ENCODE data around the gene TIAM1.

TIAM1 gene

GRCh38 chr21:31182231-31183140 is 161.6 kb downstream of the TIAM1 start:
- H3K4me3 ChIP-seq (ENCODE audit: low read depth, low read length), result no peak overlapping the region
- no peak for DNase-seq (ENCODE audit: low read depth)
- TF ChIP-seq POLR2A (IDR thresholded peaks at IDR 0.05; ENCODE audit: extremely low read depth, insufficient read length) (no peak), MAX (IDR thresholded peaks at IDR 0.05; ENCODE audit: low read depth, low read length) (no peak), CTCF (IDR thresholded peaks at IDR 0.05; ENCODE audit: low read depth, low read length) (no peak), MYC (IDR thresholded peaks at IDR 0.05; ENCODE audit: low read depth, low read length) (no peak)

- TF ChIP-seq MYC (IDR thresholded peaks at IDR 0.05; ENCODE audit: low read depth, low read length) (no peak), POLR2A (IDR thresholded peaks at IDR 0.05; ENCODE audit: extremely low read depth, insufficient read length) (no peak), CTCF (IDR thresholded peaks at IDR 0.05; ENCODE audit: low read depth, low read length) (no peak), MAX (IDR thresholded peaks at IDR 0.05; ENCODE audit: low read depth, low read length) (no peak)
- no peak overlapping the region for H3K4me3 ChIP-seq (ENCODE audit: low read depth, low read length)
- DNase-seq (ENCODE audit: low read depth), result no peak
These were observed 162.8 kb downstream of the TIAM1 start for GRCh38 chr21:31181082-31181750.

- no peak overlapping the region for H3K4me3 ChIP-seq (ENCODE audit: low read depth, low read length)
- DNase-seq (ENCODE audit: low read depth), result peak; percentile 60
- TF ChIP-seq CTCF (IDR thresholded peaks at IDR 0.05; ENCODE audit: low read depth, low read length) (peak; percentile 46), POLR2A (IDR thresholded peaks at IDR 0.05; ENCODE audit: extremely low read depth, insufficient read length) (no peak)
These were observed 163.6 kb downstream of the TIAM1 start for GRCh38 chr21:31180256-31181081.

GRCh38 chr21:31176725-31177124 is 167.3 kb downstream of the TIAM1 start:
- TF ChIP-seq CTCF (IDR thresholded peaks at IDR 0.05; ENCODE audit: low read depth, low read length) (no peak), MAX (IDR thresholded peaks at IDR 0.05; ENCODE audit: low read depth, low read length) (no peak), POLR2A (IDR thresholded peaks at IDR 0.05; ENCODE audit: extremely low read depth, insufficient read length) (no peak), MYC (IDR thresholded peaks at IDR 0.05; ENCODE audit: low read depth, low read length) (no peak)
- no peak for DNase-seq (ENCODE audit: low read depth)
- H3K4me3 ChIP-seq (ENCODE audit: low read depth, low read length), result no peak overlapping the region

- no peak for TF ChIP-seq POLR2A (IDR thresholded peaks at IDR 0.05; ENCODE audit: extremely low read depth, insufficient read length)
- no peak for TF ChIP-seq MAX (IDR thresholded peaks at IDR 0.05; ENCODE audit: low read depth, low read length)
- TF ChIP-seq MYC (IDR thresholded peaks at IDR 0.05; ENCODE audit: low read depth, low read length), result no peak
- TF ChIP-seq CTCF (IDR thresholded peaks at IDR 0.05; ENCODE audit: low read depth, low read length), result no peak
- H3K4me3 ChIP-seq (ENCODE audit: low read depth, low read length), result no peak overlapping the region
- DNase-seq (ENCODE audit: low read depth), result peak; percentile 19
These were observed 167.9 kb downstream of the TIAM1 start for GRCh38 chr21:31176080-31176551.
